Kidney epithelial cell (primary cell): Measurements from ENCODE around the gene MOB1B. TPM values are rescaled to one million over a fixed set of nuclear protein-coding genes. Genes with fewer than 3 reads are reported as not detected.
"Not testable (repeated sequence)": the region's sequence is repeated elsewhere in the genome, so short reads cannot be mapped to it uniquely, and the experiment has no call there.

Experiments used
- DNase-seq: peaks from one replicate; pipeline ENCODE4 v3.0.0-alpha.2; 2010; ENCODE audit warnings: low read depth
- H3K27me3 ChIP-seq: 2 replicates; pipeline ENCODE4 v1.6.0; 2011; ENCODE audit warnings: low read length; ENCODE audit not compliant: control insufficient read depth, insufficient read depth
- H3K36me3 ChIP-seq: 2 replicates; pipeline ENCODE4 v1.5.1; 2011; ENCODE audit warnings: low read length; ENCODE audit not compliant: control insufficient read depth, insufficient read depth
- H3K4me3 ChIP-seq: 2 replicates; pipeline ENCODE4 v1.5.1; 2011; ENCODE audit warnings: low read depth, mild to moderate bottlenecking, control low read depth, low read length
- total RNA-seq: library from RNA; depleted of rRNA; stranded (reverse); fragments of >200 nt; gene quantifications from 2 replicates; pipeline ENCODE4 v1.2.3, GENCODE V29; 2015
- TF ChIP-seq, protein P1 (sequence below): IDR thresholded peaks from 2 replicates; pipeline ENCODE4 v1.5.1; 2011; ENCODE audit warnings: mild to moderate bottlenecking, moderate library complexity, low read length, control low read depth, inconsistent platforms; ENCODE audit not compliant: insufficient read depth, poor library complexity, severe bottlenecking

Gene MOB1B
- total RNA-seq, 1 donor from 2014 or later = 19.4 TPM

DNA sequence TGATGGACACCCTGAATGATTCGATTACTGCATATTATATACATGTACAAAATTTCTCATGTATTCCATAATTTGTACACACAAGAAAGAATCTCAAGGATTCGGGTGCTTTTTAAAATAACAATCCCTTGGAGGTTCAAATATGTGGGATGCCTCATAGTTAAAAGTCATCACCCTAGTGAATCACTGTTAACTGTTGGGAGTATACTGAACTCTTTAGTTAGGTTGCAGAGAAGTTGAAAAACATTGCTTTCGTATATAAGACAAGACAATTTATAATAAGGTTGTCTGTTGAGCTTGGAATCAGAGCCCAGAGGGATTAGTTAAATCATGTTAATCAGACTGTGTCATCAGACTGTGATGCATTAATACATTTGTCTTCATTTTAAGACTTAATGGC lies 106.9 kb downstream of the MOB1B start:
- TF ChIP-seq, protein P1, sequence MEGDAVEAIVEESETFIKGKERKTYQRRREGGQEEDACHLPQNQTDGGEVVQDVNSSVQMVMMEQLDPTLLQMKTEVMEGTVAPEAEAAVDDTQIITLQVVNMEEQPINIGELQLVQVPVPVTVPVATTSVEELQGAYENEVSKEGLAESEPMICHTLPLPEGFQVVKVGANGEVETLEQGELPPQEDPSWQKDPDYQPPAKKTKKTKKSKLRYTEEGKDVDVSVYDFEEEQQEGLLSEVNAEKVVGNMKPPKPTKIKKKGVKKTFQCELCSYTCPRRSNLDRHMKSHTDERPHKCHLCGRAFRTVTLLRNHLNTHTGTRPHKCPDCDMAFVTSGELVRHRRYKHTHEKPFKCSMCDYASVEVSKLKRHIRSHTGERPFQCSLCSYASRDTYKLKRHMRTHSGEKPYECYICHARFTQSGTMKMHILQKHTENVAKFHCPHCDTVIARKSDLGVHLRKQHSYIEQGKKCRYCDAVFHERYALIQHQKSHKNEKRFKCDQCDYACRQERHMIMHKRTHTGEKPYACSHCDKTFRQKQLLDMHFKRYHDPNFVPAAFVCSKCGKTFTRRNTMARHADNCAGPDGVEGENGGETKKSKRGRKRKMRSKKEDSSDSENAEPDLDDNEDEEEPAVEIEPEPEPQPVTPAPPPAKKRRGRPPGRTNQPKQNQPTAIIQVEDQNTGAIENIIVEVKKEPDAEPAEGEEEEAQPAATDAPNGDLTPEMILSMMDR = no peak
- Histone ChIP-seq H3K36me3 (no peaks in the 10 kb centered on the region), H3K4me3 (no peak overlapping the region), H3K27me3 (no peaks in the 10 kb centered on the region)
- no peak for DNase-seq

DNA sequence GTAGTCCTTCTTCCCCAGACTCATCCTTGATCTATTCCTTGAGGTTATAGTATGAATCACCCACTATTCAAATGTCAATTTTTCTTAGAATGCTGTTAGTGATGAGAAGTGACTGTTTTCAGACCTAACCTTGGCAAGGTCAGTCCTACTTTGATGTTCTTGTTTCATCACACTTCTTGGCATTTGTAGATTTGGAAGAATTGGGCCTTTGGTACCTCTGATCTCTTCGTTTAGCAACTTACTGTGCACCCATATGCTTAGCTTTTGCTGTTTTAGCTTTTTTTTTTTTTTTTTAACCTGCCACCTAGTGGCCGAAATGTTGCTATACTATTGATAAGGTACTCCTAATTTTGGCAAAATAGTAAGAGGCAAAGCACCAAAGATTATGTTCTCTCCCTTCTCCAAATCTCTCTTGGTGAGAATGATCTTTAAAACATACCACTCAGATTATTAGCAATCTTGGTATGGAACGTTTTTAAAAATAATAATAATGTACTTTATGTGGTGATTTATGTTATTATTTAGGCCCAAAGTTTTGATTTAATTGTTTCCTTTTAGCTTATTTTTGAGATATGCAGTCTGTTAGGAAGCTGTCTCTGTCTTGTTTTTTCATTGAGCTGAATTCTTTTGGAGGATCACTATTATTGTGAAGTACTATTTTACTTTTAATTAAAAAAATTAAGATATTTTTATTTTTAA lies 107.9 kb downstream of the MOB1B start:
- DNase-seq = no peak
- TF ChIP-seq, protein P1 = peak; percentile 63
- Histone ChIP-seq H3K4me3 (no peak overlapping the region), H3K27me3 (no peaks in the 10 kb centered on the region), H3K36me3 (no peaks in the 10 kb centered on the region)

DNA sequence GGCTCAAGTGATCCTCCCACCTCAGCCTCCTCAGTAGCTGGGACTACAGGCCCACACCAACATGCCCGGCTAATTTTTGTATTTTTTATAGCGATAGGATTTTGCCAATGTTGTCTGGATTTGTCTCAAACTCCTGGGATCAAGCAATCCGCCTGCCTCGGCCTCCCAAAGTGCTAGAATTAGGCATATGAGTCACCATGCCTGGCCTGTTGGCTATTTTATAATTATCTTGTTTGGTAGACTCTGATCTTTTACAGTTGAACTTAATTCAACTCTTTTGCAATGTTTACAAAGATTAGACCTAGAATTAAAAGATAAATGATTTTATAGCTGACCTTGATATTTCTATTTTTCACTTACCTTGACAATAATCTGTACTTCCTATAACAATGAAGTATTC lies 109.3 kb downstream of the MOB1B start:
- TF ChIP-seq, protein P1 = no peak
- H3K27me3 ChIP-seq = no peaks in the 10 kb centered on the region
- DNase-seq = no peak
- no peaks in the 10 kb centered on the region for H3K36me3 ChIP-seq
- no peak overlapping the region for H3K4me3 ChIP-seq

DNA sequence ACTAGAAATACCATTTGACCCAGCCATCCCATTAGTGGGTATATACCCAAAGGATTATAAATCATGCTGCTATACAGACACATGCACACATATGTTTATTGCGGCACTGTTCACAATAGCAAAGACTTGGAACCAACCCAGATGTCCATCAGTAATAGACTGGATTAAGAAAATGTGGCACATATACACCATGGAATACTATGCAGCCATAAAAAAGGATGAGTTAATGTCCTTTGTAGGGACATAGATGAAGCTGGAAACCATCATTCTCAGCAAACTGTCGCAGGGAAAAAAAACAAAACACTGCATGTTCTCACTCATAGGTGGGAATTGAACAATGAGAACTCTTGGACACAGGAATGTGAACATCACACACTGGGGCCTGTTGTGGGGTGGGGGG lies 115.2 kb downstream of the MOB1B start:
- not testable (repeated sequence) for H3K4me3 ChIP-seq, DNase-seq, H3K36me3 ChIP-seq, H3K27me3 ChIP-seq

DNA sequence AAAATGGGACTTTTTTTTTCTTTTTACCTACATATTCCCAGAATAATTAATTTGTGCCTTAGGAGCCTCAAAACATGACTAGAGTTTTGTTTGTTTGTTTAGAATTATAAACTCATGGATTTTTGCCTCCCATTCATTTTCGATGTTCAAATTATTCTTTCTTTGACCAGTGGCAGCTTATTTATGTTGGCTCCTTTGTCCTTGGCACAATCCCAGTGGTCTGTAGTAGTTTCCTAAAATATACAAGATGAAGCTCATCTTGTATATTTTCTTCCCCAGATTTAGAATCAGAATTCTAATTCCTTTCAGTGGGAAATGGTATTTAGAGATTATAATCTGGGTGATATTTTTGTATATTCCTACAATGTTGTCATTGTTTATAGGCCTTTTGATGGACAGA lies 118.4 kb downstream of the MOB1B start:
- TF ChIP-seq, protein P1 = no peak
- no peak overlapping the region for H3K4me3 ChIP-seq
- H3K36me3 ChIP-seq = no peaks in the 10 kb centered on the region
- no peaks in the 10 kb centered on the region for H3K27me3 ChIP-seq
- DNase-seq = no peak

DNA sequence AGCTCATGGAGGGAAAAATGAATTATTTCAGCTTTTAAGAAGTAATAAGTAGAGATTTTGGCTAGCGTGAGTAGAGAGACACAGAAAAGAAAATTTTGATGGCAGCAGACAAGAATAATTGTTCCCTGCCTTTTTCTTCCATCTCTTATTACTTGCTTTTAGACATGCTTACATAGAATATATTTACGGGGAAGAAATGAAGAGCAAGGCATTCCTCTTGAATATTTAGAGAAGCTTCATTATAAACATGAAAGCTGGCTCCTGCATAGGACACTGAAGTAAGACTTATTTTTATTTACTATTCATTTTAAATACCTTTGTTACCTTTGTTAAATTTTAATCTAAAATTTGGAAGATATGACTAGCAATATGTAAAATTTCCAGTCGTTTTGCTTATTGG lies 123.5 kb downstream of the MOB1B start:
- TF ChIP-seq, protein P1 = no peak
- Histone ChIP-seq H3K27me3 (no peaks in the 10 kb centered on the region), H3K36me3 (no peaks in the 10 kb centered on the region), H3K4me3 (no peak overlapping the region)
- no peak for DNase-seq
